GM23248 (cell line): ENCODE results near the gene FOXN3. TPM values are rescaled to one million over a fixed set of nuclear protein-coding genes. Genes with fewer than 3 reads are reported as not detected.

Experiments used
- DNase-seq: peaks from one replicate; pipeline ENCODE4 v3.0.0-alpha.2; 2015
- H2AFZ ChIP-seq: fragments of 200-600 bp; sonication (generic); 2 replicates; pipeline ENCODE4 v1.6.1; 2016; ENCODE audit warnings: antibody characterized with exemption
- H3F3A ChIP-seq: fragments of 200-600 bp; sonication (generic); 2 replicates; pipeline ENCODE4 v1.6.1; 2016; ENCODE audit warnings: mild to moderate bottlenecking, antibody characterized with exemption, mixed run types; ENCODE audit not compliant: insufficient read depth
- H3K27ac ChIP-seq: fragments of 200-600 bp; sonication (generic); 2 replicates; pipeline ENCODE4 v1.5.1; 2016; ENCODE audit warnings: mild to moderate bottlenecking
- H3K27me3 ChIP-seq: fragments of 200-600 bp; sonication (generic); replicated peaks from 2 replicates; pipeline ENCODE4 v1.6.1; 2016; ENCODE audit warnings: mild to moderate bottlenecking; ENCODE audit not compliant: insufficient read depth
- H3K36me3 ChIP-seq: fragments of 200-600 bp; sonication (generic); 2 replicates; pipeline ENCODE4 v1.6.1; 2016; ENCODE audit warnings: low read depth, mild to moderate bottlenecking
- H3K4me1 ChIP-seq: fragments of 200-600 bp; sonication (generic); 2 replicates; pipeline ENCODE4 v1.6.1; 2016; ENCODE audit warnings: mild to moderate bottlenecking; ENCODE audit not compliant: insufficient read depth
- H3K4me2 ChIP-seq: fragments of 200-600 bp; sonication (generic); one replicate; pipeline ENCODE4 v1.6.1; 2016; ENCODE audit warnings: mild to moderate bottlenecking; ENCODE audit not compliant: unreplicated experiment
- H3K4me3 ChIP-seq: fragments of 200-600 bp; sonication (generic); 2 replicates; pipeline ENCODE4 v1.5.1; 2016; ENCODE audit warnings: mild to moderate bottlenecking
- H3K79me2 ChIP-seq: fragments of 200-600 bp; sonication (generic); 2 replicates; pipeline ENCODE4 v1.6.1; 2016; ENCODE audit warnings: mild to moderate bottlenecking; ENCODE audit not compliant: insufficient read depth
- H3K9ac ChIP-seq: fragments of 200-600 bp; sonication (generic); 2 replicates; pipeline ENCODE4 v1.6.1; 2016; ENCODE audit warnings: mild to moderate bottlenecking
- H3K9me2 ChIP-seq: fragments of 200-600 bp; sonication (generic); 2 replicates; pipeline ENCODE4 v1.6.1; 2016; ENCODE audit warnings: mixed run types, mild to moderate bottlenecking, moderate library complexity; ENCODE audit not compliant: insufficient read depth
- H3K9me3 ChIP-seq: fragments of 200-600 bp; sonication (generic); one replicate; pipeline ENCODE4 v1.6.1; 2017; ENCODE audit warnings: low read depth
- H4K20me1 ChIP-seq: fragments of 200-600 bp; sonication (generic); 2 replicates; pipeline ENCODE4 v1.6.0; 2016; ENCODE audit not compliant: insufficient read depth
- EZH2 ChIP-seq: fragments of 200-600 bp; sonication (generic); IDR thresholded peaks from 2 replicates; pipeline ENCODE4 v1.6.1; 2018; ENCODE audit warnings: antibody characterized with exemption, mild to moderate bottlenecking; ENCODE audit not compliant: insufficient read depth, poor library complexity, severe bottlenecking
- EZH2phosphoT487 ChIP-seq: fragments of 200-600 bp; sonication (generic); IDR thresholded peaks from 2 replicates; pipeline ENCODE4 v1.6.1; 2018; ENCODE audit warnings: antibody characterized with exemption, moderate library complexity, mild to moderate bottlenecking, low read depth; ENCODE audit not compliant: insufficient read depth
- WGBS, 2 experiments: methylation state at CpG; one replicate each; pipeline ENCODE4 v1.1.6; 2015 to 2017; ENCODE audit warnings: low lambda C conversion rate in 2 of 2, low coverage in 1 of 2; ENCODE audit errors: missing lambda C conversion rate in 2 of 2; 5-methylcytosine and 5-hydroxymethylcytosine counted together
- in situ Hi-C: fragments of 300-500 bp; cut with MboI; formaldehyde crosslinking; loops from 2 replicates; pipeline ENCODE4 v1.15.0; 2020
- polyA plus RNA-seq: library from polyadenylated mRNA; unstranded; fragments of >200 nt; fragmentation: Nextera tagmentation; extraction: Ambion mirVana; gene quantifications from 2 replicates; pipeline ENCODE4 v1.2.1, GENCODE V29; 2016
- total RNA-seq: library from RNA; depleted of rRNA; stranded (reverse); fragments of >200 nt; shearing (Covaris generic); gene quantifications from 2 replicates; pipeline ENCODE4 v1.2.3, GENCODE V29; 2014

Gene FOXN3
- total and polyA plus RNA-seq, 2 experiments from 2014 or later, result 18.6 to 19.0 TPM

DNA sequence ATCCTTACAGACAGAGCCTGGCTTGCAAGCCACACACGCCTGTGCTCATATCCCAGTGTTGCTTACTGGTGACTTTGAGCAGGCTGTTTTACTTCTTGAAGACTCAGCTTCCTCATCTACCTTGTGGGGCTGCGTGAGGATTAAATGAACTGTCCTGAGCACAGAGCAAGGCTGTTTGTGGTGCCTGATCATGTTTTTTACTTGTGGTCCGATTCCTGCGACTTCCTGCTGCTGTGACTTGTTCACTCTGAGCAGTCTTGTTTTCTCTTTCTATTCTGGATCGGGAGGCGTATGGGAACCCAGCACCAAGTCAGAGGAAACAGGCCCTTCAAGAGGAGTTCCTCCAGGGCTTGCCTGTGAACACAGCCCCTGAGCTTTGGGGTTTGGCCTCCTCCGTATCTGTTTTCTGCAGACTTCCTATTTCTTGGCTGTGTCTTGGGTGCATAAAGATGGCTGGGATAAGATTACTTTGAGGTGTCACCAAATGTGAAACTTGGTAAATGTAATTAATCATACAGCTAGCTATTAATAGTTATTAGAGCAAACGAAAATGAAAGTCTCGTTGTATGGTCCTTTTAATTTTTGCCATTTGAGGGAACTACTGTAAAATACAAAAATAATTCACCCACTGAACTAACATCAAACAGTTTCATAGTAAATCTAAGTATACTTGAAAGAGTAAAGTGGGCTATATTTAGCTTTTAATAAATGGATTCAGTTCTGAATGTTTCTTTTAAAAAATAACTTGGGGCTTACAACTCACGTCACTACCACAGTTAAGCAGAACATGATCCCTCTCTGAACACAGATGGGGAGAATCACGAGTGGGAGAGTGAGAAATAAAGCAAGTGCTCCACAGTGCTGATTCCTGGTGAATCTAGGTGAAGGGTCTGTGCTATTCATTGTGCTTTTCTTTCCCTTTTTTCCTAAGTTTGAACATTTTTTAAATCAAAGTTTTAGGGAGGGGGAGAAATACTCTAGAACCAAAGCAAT is 251.5 kb downstream of the FOXN3 start:
- no peaks in the 10 kb centered on the region for H3K9me3 ChIP-seq
- WGBS, 2 experiments, result 42 to 50% methylated on average over 11 of the region's 11 CpGs
- H4K20me1 ChIP-seq, result no peaks in the 10 kb centered on the region
- H3K27me3 ChIP-seq, result no peaks in the 10 kb centered on the region
- no peaks in the 10 kb centered on the region for H3K36me3 ChIP-seq
- H2AFZ ChIP-seq, result peak overlapping the region; percentile 59
- H3K27ac ChIP-seq, result no peak overlapping the region
- no peak for TF ChIP-seq EZH2phosphoT487
- no peak for TF ChIP-seq EZH2
- peaks cover 5% of the 10 kb centered on the region; the same call in 1 of the 2 replicates for H3F3A ChIP-seq
- no peaks in the 10 kb centered on the region for H3K79me2 ChIP-seq
- H3K9me2 ChIP-seq, result no peaks in the 10 kb centered on the region
- H3K4me3 ChIP-seq, result 0 out of 2 replicates have a peak overlapping the region, but pooled peaks have one; percentile 32
- DNase-seq, result peak; percentile 12
- H3K4me1 ChIP-seq, result peaks cover 15% of the 10 kb centered on the region
- peak overlapping the region; percentile 25; the same call in 1 of the 2 replicates for H3K9ac ChIP-seq
- in situ Hi-C loops, result no loop called here
- H3K4me2 ChIP-seq, result peak overlapping the region; percentile 48

DNA sequence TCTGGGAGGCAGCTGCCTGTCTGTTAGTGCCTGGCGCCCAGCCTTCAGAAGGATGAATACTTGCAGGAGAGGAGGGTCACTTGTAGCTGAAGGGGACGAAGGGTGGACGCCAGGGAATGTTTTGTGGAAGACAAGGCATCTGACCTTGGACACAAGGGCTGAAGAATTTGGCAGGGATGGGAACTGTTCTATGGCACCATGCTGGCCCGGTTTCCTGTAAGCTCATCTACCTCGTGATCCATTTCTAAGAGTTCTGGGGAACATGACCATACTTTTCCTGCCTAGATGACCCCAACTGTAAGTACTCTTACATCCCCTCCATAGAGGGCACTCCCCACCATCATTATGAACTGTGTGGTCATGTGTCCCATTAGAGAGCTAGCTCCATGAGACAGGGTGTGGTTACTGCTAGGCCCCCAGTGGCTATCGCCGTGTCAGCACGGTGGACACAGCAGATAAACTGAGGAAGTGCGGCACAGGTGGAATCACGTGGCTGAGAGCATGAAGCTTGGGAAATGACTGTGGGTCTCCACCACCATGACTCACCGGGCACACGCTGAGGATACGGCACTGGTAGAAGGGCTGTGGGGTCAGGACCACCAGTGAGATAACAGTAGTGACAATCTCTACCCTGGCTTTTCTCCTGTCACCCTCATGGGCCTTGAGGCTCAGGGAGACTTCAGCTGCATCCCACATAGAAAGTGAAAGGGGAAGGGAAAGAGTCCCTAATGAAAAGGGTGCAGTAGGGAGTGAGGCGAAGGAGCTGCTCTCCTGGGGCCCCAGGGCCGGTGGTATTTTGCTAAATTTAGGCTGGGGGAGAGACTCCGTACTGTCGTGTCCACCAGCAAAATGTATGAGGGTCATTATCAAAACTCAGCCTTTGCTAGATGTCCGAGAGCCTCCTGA is 252.6 kb downstream of the FOXN3 start:
- Histone ChIP-seq H3K4me2 (no peak overlapping the region), H3K9ac (no peak overlapping the region), H3K27ac (no peak overlapping the region), H3K4me1 (peaks cover 15% of the 10 kb centered on the region), H3K4me3 (no peak overlapping the region), H3F3A (peaks cover 5% of the 10 kb centered on the region; the same call in 1 of the 2 replicates), H3K36me3 (no peaks in the 10 kb centered on the region), H2AFZ (no peak overlapping the region), H3K9me3 (no peaks in the 10 kb centered on the region), H3K9me2 (no peaks in the 10 kb centered on the region), H4K20me1 (no peaks in the 10 kb centered on the region), H3K79me2 (no peaks in the 10 kb centered on the region), H3K27me3 (no peaks in the 10 kb centered on the region)
- in situ Hi-C loops, result no loop called here
- TF ChIP-seq EZH2phosphoT487 (no peak), EZH2 (no peak)
- WGBS, 2 experiments, result 93 to 96% methylated on average over 18 of the region's 18 CpGs
- DNase-seq, result no peak

DNA sequence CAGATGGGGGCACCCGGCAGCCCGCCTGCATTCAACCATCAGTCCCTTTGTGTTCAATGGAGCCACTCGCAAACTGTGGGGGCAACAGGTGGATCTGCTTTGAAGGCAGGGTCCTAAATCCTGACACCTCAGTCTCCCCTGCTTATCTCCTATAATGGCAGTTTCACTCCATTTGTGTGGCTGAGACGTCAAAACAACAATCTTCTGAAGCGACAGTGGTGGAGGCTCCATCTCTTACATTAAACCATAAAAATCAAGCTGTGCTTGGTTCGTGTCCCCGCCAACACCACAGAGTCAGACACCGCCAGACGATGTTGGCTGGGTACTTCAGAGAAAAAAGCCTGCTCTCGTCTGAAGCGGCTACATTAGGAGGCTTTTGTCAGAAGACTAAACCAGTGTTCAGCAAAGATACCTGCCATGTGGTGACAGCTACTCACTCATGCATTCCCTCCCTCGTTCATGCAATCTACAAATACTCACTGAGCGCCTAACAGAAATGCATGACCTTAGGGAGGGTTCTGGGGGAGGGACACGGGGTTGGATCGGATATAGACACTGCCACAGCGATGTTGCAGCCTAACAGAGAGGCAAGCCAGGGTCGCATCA is 253.9 kb downstream of the FOXN3 start:
- H3F3A ChIP-seq, result peaks cover 5% of the 10 kb centered on the region; the same call in 1 of the 2 replicates
- H3K9ac ChIP-seq, result no peak overlapping the region
- DNase-seq, result no peak
- no peaks in the 10 kb centered on the region for H3K9me2 ChIP-seq
- no peak overlapping the region for H2AFZ ChIP-seq
- H3K4me1 ChIP-seq, result peaks cover 15% of the 10 kb centered on the region
- no peaks in the 10 kb centered on the region for H4K20me1 ChIP-seq
- H3K27ac ChIP-seq, result no peak overlapping the region
- WGBS, 2 experiments, result 92 to 93% methylated on average over 17 of the region's 17 CpGs
- H3K27me3 ChIP-seq, result no peaks in the 10 kb centered on the region
- in situ Hi-C loops, result no loop called here
- no peaks in the 10 kb centered on the region for H3K79me2 ChIP-seq
- H3K9me3 ChIP-seq, result no peaks in the 10 kb centered on the region
- no peaks in the 10 kb centered on the region for H3K36me3 ChIP-seq
- no peak overlapping the region for H3K4me3 ChIP-seq
- TF ChIP-seq EZH2phosphoT487 (no peak), EZH2 (no peak)
- no peak overlapping the region for H3K4me2 ChIP-seq

DNA sequence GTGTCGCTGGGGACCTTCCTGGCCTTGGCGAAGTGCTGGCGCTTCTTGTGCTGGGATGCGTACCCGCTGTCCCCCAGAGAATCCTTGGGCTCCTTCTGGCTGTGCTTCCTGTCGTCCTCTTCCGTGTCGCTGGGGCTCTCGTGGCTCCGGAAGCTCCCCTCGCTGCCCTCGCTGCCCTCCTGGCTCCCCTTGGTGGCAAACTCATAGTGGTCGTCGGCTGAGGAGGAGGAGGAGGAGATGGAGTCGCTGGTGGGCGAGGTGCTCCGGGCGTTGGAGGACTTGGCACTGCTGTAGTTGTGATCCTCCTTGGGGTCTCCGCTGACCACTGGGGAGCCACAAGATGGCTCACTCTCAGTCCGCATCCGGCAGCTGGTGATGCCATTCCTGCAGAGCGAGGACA is 254.4 kb downstream of the FOXN3 start:
- WGBS, 2 experiments, result 98 to 99% methylated on average over 20 to 22 of the region's 22 CpGs
- in situ Hi-C loops, result no loop called here

More for the DNA sequence above, 254.4 kb downstream of the FOXN3 start:
- H3F3A ChIP-seq, result peaks cover 5% of the 10 kb centered on the region; the same call in 1 of the 2 replicates
- H3K27me3 ChIP-seq, result no peaks in the 10 kb centered on the region
- peaks cover 15% of the 10 kb centered on the region for H3K4me1 ChIP-seq
- no peaks in the 10 kb centered on the region for H3K36me3 ChIP-seq
- no peak for DNase-seq
- H4K20me1 ChIP-seq, result no peaks in the 10 kb centered on the region
- H3K9me2 ChIP-seq, result no peaks in the 10 kb centered on the region
- no peak overlapping the region for H3K9ac ChIP-seq
- no peak overlapping the region for H2AFZ ChIP-seq
- no peak overlapping the region for H3K27ac ChIP-seq
- no peaks in the 10 kb centered on the region for H3K79me2 ChIP-seq
- no peaks in the 10 kb centered on the region for H3K9me3 ChIP-seq
- H3K4me2 ChIP-seq, result no peak overlapping the region
- H3K4me3 ChIP-seq, result no peak overlapping the region
- no peak for TF ChIP-seq EZH2
- TF ChIP-seq EZH2phosphoT487, result no peak
